T-helper 9 cell (primary cell): ENCODE measurements around the gene DNMBP.
"Not testable (repeated sequence)": the region's sequence is repeated elsewhere in the genome, so short reads cannot be mapped to it uniquely, and the experiment has no call there.

ENCODE experiments used
- DNase-seq: peaks from one replicate; pipeline ENCODE4 v3.0.0-alpha.2; 2020

Gene DNMBP

GRCh38 chr10:99993701-99994689, 15.8 kb downstream of the DNMBP start:
- peak; percentile 6 for DNase-seq

DNA sequence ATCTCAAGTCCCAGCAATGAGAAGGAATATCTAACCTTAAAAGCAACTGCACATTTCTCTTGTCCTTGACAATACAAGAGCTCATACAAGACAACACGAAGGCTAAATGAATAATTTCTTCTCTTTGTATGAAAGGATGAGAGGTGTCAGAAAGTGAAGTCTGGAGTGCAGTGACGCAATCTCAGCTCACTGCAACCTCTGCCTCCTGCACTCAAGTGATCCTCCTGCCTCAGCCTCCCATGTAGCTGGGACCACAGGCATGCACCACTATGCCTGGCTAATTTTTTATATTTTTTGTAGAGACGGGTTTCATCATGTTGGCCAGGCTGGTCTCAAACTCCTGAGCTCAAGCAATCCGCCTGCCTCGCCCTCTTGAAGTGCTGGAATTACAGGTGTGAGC, 24.1 kb downstream of the DNMBP start:
- DNase-seq = not testable (repeated sequence)

GRCh38 chr10:99984211-99985034, 25.3 kb downstream of the DNMBP start:
- DNase-seq = no peak

DNA sequence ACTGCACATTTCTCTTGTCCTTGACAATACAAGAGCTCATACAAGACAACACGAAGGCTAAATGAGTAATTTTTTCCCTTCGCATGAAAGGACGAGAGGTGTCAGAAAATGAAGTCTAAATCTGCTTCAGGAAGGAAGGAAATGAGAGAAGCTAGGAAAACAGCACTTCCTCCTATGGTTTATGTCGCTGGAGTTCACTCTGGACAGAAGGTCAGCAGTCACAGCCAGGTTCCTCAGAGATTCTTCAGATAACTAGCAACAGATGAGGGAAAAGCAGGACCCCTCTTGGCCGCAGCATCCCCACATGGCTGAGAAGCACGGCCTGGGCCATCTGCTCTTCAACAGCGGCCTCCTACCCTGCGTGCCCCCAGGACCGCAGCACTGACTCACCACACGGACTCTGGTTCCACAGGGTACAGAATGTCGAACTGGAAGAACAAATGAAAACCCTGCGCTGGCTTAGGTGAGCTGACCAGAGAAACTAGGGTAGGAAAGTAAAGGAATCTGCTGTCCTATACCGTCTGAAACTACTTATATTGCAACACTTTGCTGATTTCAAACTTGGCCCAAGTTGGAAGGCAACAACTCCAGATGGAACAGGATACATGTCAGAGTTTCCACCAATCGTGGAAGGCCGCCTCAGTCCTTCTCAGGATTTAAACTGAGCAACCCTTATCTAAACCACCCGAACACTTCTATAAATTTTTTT, 26.3 kb downstream of the DNMBP start:
- no peak for DNase-seq

DNA sequence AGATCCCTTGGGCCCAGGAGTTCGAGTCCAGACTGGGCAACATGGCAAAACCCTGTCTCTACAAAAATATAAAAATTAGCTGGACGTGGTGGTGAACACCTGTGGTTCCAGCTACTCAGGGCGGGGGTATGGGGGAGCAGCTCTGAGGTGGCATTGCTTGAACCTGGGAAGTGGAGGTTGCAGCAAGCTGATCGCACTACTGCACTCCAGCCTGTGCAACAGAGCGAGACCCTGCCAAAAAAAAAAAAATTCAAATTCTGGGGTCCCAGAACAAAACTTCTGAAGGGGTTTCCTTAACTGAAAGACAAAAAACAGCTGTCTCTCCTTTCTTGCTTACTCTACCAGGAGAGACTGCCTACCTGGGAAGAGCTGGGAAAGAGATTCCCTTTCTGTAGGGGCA, 27.0 kb downstream of the DNMBP start:
- no peak for DNase-seq

GRCh38 chr10:99981581-99982199, 28.1 kb downstream of the DNMBP start:
- no peak for DNase-seq

DNA sequence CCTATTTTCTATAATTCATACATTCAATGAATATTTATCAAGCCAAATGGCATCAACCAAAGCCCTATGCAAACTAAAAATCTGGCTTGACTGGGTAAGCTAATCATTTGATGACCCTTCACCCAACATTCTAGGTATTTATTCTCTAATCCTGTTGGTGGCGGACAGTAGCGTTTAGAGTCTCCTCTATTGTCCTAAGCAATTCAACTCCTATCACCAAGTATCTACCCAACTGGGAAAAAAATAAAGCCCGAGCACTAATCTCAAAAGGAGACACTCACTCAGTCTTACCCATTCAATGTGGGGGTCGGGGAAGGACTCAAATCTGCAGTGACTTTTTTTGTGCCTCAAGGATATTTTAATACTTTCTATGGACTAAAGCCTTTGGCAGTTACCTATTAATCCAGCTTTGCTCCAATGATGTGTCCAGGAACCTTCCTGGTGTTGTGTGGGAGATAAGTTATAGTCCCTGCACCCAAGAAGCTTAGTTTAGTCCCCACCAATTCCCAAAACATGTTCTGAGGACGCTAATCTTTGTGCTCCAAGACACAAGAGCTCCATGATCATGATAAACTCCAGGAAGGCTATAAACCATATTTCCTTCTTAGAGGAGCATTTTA, 30.6 kb downstream of the DNMBP start:
- no peak for DNase-seq

DNA sequence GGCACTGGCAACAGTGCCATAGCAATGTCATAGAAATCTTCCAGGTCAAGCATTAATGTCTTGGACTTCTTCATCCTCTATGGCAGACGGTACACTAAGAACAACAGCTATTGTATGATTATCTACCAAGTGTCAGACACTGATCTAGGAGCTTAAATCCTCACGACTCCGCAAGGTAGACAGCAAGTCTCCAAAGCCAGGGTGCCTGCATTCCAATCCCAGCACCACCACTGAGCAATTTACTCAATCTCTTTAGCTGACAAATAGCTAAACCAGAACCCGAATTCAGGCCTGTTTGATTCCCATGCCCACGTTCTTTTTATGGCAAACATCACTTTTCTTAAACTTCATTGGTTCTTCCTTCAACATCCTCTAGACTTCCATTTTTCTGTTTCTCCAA, 31.8 kb downstream of the DNMBP start:
- no peak for DNase-seq

DNA sequence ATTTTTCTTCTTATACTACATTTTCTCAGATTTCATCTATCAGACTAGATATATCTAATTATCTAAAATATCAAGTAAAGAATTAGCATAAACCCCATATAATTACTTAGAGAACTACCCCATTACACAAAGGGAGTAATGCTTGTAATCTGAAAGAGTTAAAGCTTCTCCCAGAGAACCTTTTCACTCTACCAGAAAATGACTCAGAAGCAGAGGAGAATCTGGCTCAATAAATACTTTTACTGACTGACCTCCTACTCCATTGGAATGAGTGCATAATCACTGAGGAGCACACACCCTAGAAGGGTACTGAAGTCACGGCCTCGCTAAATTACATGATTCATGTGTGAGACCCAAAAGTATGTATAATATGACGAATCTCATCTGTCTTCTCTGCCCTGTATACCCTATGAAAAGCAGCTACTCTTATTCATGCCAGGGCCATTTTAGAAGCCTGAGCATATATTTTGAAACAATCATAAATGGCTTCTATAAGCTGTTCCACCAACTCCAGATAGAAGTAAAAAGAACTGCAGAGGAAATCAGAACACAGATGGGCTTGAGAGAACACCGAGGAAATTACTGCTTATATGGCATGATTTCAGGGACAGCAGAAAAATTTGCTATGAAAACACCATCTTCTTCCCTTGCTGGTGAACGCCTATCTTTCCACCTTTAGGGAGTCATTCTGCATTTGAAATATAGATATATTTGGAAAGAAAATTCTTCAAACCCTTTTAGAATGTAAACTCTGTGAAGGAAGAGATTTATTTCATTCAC, 32.7 kb downstream of the DNMBP start:
- DNase-seq = no peak

GRCh38 chr10:99975942-99976809, 33.6 kb downstream of the DNMBP start:
- DNase-seq = no peak

- DNase-seq = no peak
Observed at GRCh38 chr10:99975106-99975829, 34.5 kb downstream of the DNMBP start.

GRCh38 chr10:99973190-99973589, 36.6 kb downstream of the DNMBP start:
- no peak for DNase-seq

DNA sequence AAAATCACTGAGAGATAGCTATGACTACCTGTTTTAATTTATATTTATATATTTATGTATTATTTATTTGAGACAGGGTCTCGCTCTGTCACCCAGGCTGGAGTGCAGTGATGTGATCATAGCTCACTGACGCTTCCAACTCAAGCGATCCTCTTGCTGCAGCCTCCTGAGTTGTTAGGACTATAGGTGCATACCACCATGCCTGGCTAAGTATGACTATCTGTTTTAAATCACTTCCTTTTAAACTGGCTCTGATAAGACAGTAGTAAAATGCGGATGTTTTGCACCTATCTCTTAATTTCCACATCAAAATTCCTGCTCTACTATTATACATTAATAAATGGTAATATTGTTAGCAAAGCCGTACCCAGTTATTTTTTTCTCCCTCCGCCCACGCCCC, 41.8 kb downstream of the DNMBP start:
- no peak for DNase-seq

- DNase-seq = no peak
Observed at GRCh38 chr10:99966306-99966705, 43.4 kb downstream of the DNMBP start.

- DNase-seq = no peak
Observed at GRCh38 chr10:99965700-99966099, 44.0 kb downstream of the DNMBP start.

- no peak for DNase-seq
Observed at GRCh38 chr10:99964791-99965190, 45.0 kb downstream of the DNMBP start.

DNA sequence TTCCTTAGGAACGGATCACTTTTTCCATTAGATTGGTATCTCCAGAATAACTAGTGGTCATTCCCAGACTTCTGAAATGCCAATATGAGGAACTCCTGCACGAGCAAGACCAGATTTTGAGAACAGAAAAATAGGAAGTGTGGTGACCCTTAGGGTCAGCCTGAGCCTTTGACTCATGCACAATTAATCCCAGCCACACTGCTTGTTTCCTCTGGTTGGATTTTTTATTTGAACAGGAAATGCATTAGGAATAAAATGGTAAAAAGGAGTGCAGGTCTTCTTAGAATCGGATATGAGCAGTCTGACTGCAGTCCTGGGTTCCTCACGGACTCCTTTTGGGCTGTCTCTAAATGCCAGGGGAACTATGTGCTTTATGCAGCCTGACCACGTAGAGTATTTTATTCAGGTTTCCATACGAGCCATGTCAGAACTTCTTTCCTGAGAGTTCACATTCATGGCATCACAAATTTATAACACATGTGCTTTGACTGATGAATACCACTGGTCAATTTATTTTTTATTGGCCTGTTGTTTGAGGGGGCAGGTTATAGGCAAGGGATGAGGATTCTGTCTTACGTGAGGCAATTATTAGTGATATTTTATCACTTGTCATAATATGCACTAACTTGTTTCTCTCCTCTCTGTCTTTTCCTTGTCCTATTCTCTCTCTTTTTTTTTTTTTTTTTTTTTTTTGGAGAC, 46.1 kb downstream of the DNMBP start:
- DNase-seq = not testable (repeated sequence)

DNA sequence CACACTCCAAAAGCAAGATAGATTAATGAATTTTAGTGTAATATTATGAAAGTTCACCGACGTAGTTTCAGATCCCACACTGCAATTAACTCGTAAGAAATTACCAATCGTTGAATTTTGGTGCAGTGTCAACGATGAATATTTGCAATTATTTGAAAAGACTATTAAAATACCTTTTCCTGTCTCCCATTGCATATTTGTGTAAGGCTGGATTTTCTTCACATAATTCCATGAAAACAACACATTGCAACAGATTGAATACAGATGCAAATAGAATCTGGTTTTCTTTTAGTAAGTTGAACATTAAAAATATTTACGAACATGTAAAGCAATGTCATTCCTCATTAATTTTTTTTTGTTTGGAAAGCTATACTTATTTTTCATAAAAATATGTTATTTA, 50.9 kb downstream of the DNMBP start:
- no peak for DNase-seq

GRCh38 chr10:99958302-99958701, 51.4 kb downstream of the DNMBP start:
- DNase-seq = no peak
